ENCODE measurements around the gene PPM1K.

DNA sequence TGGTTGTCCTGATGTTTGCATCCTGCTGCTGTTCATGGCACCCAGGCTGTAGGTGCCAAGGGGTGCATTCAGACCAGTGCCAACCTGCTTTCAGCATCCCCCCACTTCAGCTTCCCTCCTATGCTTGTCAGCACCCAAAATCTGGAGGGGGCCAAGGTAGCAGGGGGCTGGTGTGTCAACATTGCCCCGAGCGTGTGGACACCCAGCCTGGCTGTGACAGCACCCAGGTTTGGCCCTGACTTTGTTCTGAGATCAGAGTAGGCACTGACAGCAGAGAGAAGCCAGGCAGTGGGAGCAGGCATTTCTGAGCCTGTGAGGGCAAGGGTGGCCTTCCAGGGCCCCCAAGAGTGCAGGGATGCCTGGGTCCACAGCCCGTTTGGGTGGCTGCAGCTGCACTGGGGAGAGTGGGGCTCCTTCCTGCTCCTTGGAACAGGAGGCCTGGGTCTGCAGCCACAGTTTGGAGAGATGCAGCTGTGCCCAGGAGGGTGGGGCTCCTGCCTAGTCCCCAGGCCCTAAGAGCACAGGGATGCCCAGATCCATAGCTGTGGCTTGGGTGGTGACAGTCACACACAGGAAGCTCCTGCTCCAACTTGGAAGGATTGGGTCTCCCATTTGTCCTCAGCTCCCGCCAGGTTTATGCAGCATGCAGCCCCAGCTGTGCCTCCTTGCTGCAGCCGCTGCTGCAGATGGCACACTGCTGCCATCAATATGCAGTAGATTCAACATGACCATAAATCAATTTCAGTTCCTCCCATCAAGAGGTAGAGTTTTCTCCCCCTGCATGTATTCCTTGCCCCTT, 12.3 kb upstream of the PPM1K start:
- TF ChIP-seq ZNF766 (CRISPR knock-in tag; conservative IDR thresholded peaks at IDR 0.05), result no peak
- TF ChIP-seq, protein P1, sequence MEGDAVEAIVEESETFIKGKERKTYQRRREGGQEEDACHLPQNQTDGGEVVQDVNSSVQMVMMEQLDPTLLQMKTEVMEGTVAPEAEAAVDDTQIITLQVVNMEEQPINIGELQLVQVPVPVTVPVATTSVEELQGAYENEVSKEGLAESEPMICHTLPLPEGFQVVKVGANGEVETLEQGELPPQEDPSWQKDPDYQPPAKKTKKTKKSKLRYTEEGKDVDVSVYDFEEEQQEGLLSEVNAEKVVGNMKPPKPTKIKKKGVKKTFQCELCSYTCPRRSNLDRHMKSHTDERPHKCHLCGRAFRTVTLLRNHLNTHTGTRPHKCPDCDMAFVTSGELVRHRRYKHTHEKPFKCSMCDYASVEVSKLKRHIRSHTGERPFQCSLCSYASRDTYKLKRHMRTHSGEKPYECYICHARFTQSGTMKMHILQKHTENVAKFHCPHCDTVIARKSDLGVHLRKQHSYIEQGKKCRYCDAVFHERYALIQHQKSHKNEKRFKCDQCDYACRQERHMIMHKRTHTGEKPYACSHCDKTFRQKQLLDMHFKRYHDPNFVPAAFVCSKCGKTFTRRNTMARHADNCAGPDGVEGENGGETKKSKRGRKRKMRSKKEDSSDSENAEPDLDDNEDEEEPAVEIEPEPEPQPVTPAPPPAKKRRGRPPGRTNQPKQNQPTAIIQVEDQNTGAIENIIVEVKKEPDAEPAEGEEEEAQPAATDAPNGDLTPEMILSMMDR (IDR thresholded peaks at IDR 0.05 in 2 of 3, conservative IDR thresholded peaks at IDR 0.05 in 1 of 3; ENCODE audit: insufficient read depth in 2 of 3, low read depth in 1 of 3, low read length in 3 of 3), result no peak
- no peak for TF ChIP-seq MAFF (IDR thresholded peaks at IDR 0.05; ENCODE audit: low read length)
- no peak for TF ChIP-seq NFE2L1 (tag; IDR thresholded peaks at IDR 0.05; ENCODE audit: borderline replicate concordance, low read depth)
- TF ChIP-seq NCOA1 (IDR thresholded peaks at IDR 0.05; ENCODE audit: low read depth), result no peak
- no peak for TF ChIP-seq EZH2 (IDR thresholded peaks at IDR 0.05; ENCODE audit: borderline replicate concordance, low read depth, low read length)
- TF ChIP-seq POLR2A (conservative IDR thresholded peaks at IDR 0.05), result no peak
- TF ChIP-seq, protein P2, sequence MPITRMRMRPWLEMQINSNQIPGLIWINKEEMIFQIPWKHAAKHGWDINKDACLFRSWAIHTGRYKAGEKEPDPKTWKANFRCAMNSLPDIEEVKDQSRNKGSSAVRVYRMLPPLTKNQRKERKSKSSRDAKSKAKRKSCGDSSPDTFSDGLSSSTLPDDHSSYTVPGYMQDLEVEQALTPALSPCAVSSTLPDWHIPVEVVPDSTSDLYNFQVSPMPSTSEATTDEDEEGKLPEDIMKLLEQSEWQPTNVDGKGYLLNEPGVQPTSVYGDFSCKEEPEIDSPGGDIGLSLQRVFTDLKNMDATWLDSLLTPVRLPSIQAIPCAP (CRISPR knock-in tag; IDR thresholded peaks at IDR 0.05; ENCODE audit: borderline replicate concordance), result no peak
- TF ChIP-seq RAD21 (CRISPR knock-in tag; conservative IDR thresholded peaks at IDR 0.05 in 1 of 2, IDR thresholded peaks at IDR 0.05 in 1 of 2), result no peak
- TF ChIP-seq GABPB2 (CRISPR knock-in tag; conservative IDR thresholded peaks at IDR 0.05), result no peak
- no peak for TF ChIP-seq MYC (IDR thresholded peaks at IDR 0.05; ENCODE audit: low read depth, low read length)
- no peak for TF ChIP-seq MYC (CRISPR knock-in tag; IDR thresholded peaks at IDR 0.05; ENCODE audit: borderline replicate concordance, low read depth)
- TF ChIP-seq MAFK (IDR thresholded peaks at IDR 0.05; ENCODE audit: low read length), result no peak
